DND-41 (cell line): Measurements from ENCODE around the gene NYNRIN.

Source experiments
- CTCF ChIP-seq: IDR thresholded peaks from 2 replicates; pipeline ENCODE4 v1.5.1; 2012; ENCODE audit warnings: borderline replicate concordance, low read length, moderate library complexity, mild to moderate bottlenecking; ENCODE audit not compliant: poor library complexity, severe bottlenecking; ENCODE audit errors: extremely low read depth
- EZH2 ChIP-seq: IDR thresholded peaks from 3 replicates; pipeline ENCODE4 v1.6.1; 2012; ENCODE audit warnings: borderline replicate concordance, low read depth, mild to moderate bottlenecking, moderate library complexity, low read length, inconsistent platforms; ENCODE audit not compliant: severe bottlenecking

- no peak for TF ChIP-seq CTCF
- TF ChIP-seq EZH2 = no peak
Measured at GRCh38 chr14:24361326-24361725, 37.5 kb upstream of the NYNRIN start.
